AG09309 (cell line): ENCODE measurements around the gene TTC12.

Source experiments
- DNase-seq: peaks from one replicate; pipeline ENCODE4 v3.0.0-alpha.2; 2010; ENCODE audit warnings: low read depth
- H3K4me3 ChIP-seq: 2 replicates; pipeline ENCODE4 v1.5.1; 2011; ENCODE audit warnings: mild to moderate bottlenecking, low read depth, low read length, moderate library complexity; ENCODE audit not compliant: control insufficient read depth
- TF ChIP-seq, protein P1 (sequence below): IDR thresholded peaks from 2 replicates; pipeline ENCODE4 v1.5.1; 2011; ENCODE audit warnings: mild to moderate bottlenecking, low read depth, low read length, inconsistent platforms; ENCODE audit not compliant: insufficient read depth, control insufficient read depth; ENCODE audit errors: missing control alignments

The TTC12 gene

DNA sequence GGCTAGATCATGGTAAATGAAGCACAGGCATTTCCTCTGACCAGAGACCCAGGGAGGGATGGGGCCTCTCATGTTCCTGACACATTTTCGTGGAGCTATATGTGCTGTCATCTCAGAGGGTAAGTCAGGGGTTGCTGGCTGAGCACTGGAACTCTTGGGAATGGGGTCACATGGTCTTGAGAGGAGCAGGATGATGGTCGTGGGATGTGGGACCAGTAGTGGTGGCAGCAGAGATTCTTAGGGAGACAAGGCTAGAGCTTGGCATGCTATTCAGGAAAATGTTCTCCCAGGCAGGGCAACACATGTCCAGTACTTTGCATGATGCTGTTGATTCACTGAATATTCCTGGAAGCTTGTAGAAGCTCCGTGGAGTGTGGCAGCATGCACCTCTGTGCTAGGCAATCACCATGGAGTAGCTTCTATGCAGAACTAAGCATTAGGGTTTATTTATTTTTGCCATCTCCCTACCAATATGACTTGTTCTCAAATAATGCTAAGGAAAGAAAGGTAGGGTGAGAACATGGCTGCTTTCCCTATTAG, 31.4 kb upstream of the TTC12 start:
- H3K4me3 ChIP-seq = no peak overlapping the region
- TF ChIP-seq, protein P1, sequence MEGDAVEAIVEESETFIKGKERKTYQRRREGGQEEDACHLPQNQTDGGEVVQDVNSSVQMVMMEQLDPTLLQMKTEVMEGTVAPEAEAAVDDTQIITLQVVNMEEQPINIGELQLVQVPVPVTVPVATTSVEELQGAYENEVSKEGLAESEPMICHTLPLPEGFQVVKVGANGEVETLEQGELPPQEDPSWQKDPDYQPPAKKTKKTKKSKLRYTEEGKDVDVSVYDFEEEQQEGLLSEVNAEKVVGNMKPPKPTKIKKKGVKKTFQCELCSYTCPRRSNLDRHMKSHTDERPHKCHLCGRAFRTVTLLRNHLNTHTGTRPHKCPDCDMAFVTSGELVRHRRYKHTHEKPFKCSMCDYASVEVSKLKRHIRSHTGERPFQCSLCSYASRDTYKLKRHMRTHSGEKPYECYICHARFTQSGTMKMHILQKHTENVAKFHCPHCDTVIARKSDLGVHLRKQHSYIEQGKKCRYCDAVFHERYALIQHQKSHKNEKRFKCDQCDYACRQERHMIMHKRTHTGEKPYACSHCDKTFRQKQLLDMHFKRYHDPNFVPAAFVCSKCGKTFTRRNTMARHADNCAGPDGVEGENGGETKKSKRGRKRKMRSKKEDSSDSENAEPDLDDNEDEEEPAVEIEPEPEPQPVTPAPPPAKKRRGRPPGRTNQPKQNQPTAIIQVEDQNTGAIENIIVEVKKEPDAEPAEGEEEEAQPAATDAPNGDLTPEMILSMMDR = no peak
- DNase-seq = no peak

DNA sequence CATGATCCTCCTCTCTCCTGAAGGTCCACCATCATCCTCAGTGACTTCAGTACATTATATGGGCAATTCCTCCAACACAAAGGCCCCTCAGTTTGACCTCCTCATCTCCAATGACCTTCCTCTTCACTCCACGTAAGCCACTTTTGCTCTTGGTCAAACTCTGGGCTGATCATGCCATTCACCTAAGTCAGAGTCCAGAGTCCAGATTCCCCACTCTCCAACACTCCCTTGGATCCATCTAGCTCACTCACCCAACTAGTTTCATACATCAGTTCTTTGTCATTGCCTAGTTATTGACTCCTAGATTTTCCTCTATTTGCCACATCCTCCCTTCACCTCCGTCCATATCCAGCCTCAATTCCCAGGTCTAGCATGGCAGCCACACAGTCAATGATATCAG, 30.5 kb upstream of the TTC12 start:
- H3K4me3 ChIP-seq = no peak overlapping the region
- TF ChIP-seq, protein P1 = no peak
- DNase-seq = no peak

DNA sequence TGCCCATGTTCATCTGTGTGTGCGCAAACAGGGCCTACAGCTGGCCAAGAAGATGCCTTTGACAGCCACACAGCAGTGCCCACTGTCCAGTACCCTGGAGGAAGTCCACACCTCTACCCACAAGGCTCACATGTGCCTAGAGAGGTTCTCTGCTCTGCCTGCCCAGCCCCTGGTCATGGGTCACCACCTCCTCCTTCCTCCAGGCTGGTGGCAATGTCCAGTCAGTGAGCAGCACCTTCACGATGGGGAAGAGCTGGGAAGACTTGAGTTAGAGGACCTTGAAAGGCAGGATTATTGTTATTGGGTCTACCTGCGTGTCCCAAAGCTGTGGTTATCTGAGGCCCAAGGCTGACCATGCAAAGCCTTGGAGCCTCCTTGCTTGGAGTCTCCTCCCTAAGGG, 28.4 kb upstream of the TTC12 start:
- TF ChIP-seq, protein P1 = no peak
- H3K4me3 ChIP-seq = no peak overlapping the region
- no peak for DNase-seq

DNA sequence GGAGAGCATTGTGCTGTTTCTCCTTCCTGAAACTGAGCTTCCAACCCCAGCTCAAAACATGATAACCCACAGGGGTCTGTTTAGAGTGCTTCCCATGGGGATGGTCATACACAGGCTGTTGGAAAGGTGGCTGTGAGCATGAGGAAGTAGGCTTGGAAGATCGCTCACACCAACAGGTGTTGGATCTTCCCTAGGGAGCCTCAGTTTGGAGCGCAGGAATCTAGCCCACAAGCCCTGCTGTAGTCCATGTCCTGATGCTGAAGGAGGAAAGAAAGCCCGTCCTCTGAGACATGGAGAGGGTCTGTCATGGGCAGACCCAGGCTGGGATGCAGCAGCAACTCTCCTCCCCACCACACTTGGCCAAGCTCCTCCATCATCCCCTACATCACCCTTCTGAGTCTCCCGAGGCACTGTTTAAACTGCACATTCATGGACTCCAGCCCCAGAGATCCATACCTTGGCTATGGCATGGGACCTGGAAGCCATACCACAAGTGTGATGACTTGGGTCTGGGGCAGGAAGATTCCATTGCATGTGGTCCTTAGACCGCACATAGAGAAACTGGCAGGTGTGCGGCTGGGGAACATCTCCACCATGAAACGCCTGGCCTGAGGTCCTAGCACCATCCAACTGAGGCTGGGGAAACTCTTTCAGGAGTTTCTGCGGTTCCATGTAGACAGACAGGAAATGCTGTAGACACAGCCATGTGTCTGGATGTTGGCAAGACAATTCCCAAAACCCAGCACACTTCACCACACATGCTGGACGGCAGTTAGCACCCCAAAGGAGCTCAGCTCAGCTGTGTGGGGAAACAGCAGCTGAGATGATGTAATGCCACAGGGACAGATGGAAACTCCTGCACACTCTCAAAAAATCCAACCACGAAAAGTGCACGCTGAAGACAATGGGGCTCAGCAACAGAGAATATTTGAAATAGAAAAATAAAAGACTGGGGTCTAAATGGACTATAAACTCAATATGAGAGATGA, 27.6 kb upstream of the TTC12 start:
- peak; percentile 21 for DNase-seq
- TF ChIP-seq, protein P1 = no peak
- no peak overlapping the region for H3K4me3 ChIP-seq

DNA sequence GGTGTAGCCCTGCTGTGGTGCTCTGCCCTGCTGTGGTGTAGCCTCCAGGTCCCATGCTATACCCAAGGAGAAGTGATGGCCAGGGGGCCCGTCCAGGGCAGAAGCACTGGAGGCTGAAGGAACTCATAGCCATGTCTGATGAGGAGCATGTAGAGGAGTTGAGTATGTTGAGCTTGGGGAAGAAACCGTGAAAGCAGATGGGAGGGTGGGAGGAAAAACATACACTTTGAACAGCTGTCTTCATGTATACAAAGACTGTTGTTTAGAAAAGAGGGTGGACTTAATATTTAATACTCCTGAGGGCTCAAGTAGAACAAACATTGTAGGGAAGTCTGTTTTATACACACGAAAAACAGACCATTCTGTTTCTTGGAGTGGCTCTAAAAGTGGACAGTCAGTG, 26.6 kb upstream of the TTC12 start:
- no peak overlapping the region for H3K4me3 ChIP-seq
- DNase-seq = no peak
- TF ChIP-seq, protein P1 = no peak

DNA sequence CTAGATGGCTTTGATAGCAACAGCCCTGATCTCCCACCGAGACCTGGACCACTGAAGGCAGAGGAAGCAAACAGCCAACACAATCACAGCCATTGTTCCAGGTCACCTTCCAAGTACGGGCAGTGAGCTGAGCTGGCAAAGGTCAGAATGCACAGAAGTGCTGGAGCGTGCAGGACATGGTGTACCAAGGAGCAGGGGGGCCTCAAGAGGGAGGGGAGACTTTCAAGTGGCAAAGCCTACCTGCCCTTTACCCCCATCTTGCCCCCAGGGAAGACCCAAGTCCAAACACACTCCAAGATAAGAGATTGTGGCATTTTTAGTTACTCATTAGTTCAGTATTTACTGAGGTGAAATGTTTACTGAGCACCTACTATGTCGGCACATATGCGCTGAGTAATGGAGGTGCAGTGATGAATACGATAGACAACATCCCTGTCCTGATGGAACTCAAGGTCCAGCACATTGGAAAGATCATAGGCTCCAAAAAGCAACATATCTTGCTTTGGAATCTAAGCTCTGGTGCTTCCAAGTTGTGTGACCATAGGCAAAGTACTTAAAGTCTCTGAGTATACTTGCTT, 26.0 kb upstream of the TTC12 start:
- TF ChIP-seq, protein P1 = no peak
- no peak for DNase-seq
- no peak overlapping the region for H3K4me3 ChIP-seq
